Thyroid gland (tissue), 4 donors: ENCODE results near the gene CCDC3.

Source experiments
- CTCF ChIP-seq, 6 experiments: fragments of 200-600 bp in 3 of 6; fragments of 450-650 bp in 3 of 6; sonication (generic) in 3 of 6; IDR thresholded peaks; one replicate each; pipeline ENCODE4 v1.5.1; 2016 to 2019; ENCODE audit warnings: antibody characterized with exemption in 6 of 6, mild to moderate bottlenecking in 2 of 6, inconsistent platforms in 1 of 6, moderate library complexity in 1 of 6
- POLR2A ChIP-seq, 2 donors: fragments of 450-650 bp; IDR thresholded peaks; one replicate each; pipeline ENCODE4 v1.6.1; 2017; ENCODE audit warnings: antibody characterized with exemption in 2 of 2, mild to moderate bottlenecking in 2 of 2, moderate library complexity in 1 of 2

GRCh38 chr10:12958546-12959110, 42.9 kb downstream of the CCDC3 start:
- TF ChIP-seq POLR2A (IDR thresholded peaks at IDR 0.05) (no peak), CTCF (IDR thresholded peaks at IDR 0.05) (no peak)
